SK-N-SH (cell line): ENCODE measurements around the gene SPRR1A.

Source experiments
- ELF1 ChIP-seq: IDR thresholded peaks from 2 replicates; pipeline ENCODE4 v1.4.0; 2012
- EP300 ChIP-seq, 2 experiments: IDR thresholded peaks; 2 replicates each; pipeline versions ENCODE4 v1.4.0 to v1.6.1; 2012; ENCODE audit warnings: borderline replicate concordance in 1 of 2, low read depth in 1 of 2, low read length in 1 of 2
- EZH2phosphoT487 ChIP-seq: fragments of 200-600 bp; sonication (generic); IDR thresholded peaks from 2 replicates; pipeline ENCODE4 v1.6.1; 2017; ENCODE audit warnings: low read depth, mixed run types, mild to moderate bottlenecking, antibody characterized with exemption, moderate library complexity, borderline replicate concordance
- GABPA ChIP-seq: IDR thresholded peaks from 2 replicates; pipeline ENCODE4 v1.4.0; 2012; ENCODE audit warnings: low read depth, mild to moderate bottlenecking
- MXI1 ChIP-seq: IDR thresholded peaks from 2 replicates; pipeline ENCODE4 v1.6.1; 2012; ENCODE audit warnings: mild to moderate bottlenecking, low read depth, low read length, improper control_type of control experiment
- POLR2AphosphoS5 ChIP-seq: IDR thresholded peaks from 2 replicates; pipeline ENCODE4 v1.6.1; 2012; ENCODE audit warnings: low read depth, low read length
- RCOR1 ChIP-seq: fragments of 150-350 bp; IDR thresholded peaks from 2 replicates; pipeline ENCODE4 v1.6.1; 2017; ENCODE audit warnings: antibody characterized with exemption, low read length
- SIN3A ChIP-seq: IDR thresholded peaks from 2 replicates; pipeline ENCODE4 v1.6.1; 2012; ENCODE audit warnings: low read depth, mild to moderate bottlenecking, low read length, moderate library complexity, borderline replicate concordance
- SMC3 ChIP-seq: IDR thresholded peaks from 2 replicates; pipeline ENCODE4 v1.6.1; 2012; ENCODE audit warnings: low read depth, low read length, improper control_type of control experiment
- YY1 ChIP-seq: IDR thresholded peaks from 2 replicates; pipeline ENCODE4 v1.4.0; 2012; ENCODE audit warnings: low read depth, mild to moderate bottlenecking
- TF ChIP-seq, protein P1 (sequence below): fragments of 200-600 bp; sonication (generic); IDR thresholded peaks from 2 replicates; pipeline ENCODE4 v1.6.1; 2017; ENCODE audit warnings: antibody characterized with exemption, mild to moderate bottlenecking, moderate library complexity
- TF ChIP-seq, protein P2 (sequence below): IDR thresholded peaks from 2 replicates; pipeline ENCODE4 v1.4.0; 2012; ENCODE audit warnings: low read depth

DNA sequence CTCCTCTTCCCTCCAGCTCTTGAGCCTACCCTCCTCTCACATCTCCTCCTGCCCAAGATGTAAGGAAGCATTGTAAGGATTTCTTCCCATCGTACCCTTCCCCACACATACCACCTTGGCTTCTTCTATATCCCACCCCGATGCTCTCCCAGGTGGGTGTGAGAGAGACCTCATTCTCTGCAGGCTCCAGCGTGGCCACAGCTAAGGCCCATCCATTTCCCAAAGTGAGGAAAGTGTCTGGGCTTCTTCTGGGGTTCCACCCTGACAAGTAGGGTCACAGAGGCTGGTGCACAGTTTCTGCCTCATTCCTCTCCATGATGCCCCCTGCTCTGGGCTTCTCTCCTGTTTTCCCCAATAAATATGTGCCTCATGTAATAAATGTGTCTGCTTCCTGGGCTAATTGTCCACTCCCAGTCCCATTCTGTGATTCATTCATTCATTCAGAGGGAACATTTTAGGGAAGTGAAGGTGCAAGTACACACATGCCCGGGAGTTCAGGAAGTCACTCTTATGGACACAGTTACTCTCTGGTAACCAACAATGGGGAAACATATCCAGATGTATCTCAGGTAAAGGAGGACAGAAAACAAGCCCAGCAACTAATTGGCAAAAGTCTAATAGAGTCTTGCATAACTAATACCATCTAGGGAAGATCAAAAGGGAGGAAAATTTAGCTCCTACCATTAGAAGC is 11.5 kb upstream of the SPRR1A start:
- TF ChIP-seq RCOR1 (no peak), EZH2phosphoT487 (no peak), POLR2AphosphoS5 (no peak), SMC3 (no peak), GABPA (no peak), YY1 (no peak), MXI1 (no peak), ELF1 (no peak), EP300 (IDR thresholded peaks at IDR 0.05; ENCODE audit: borderline replicate concordance in 1 of 2, low read depth in 1 of 2, low read length in 1 of 2) (no peak), SIN3A (no peak)
- TF ChIP-seq, protein P1, sequence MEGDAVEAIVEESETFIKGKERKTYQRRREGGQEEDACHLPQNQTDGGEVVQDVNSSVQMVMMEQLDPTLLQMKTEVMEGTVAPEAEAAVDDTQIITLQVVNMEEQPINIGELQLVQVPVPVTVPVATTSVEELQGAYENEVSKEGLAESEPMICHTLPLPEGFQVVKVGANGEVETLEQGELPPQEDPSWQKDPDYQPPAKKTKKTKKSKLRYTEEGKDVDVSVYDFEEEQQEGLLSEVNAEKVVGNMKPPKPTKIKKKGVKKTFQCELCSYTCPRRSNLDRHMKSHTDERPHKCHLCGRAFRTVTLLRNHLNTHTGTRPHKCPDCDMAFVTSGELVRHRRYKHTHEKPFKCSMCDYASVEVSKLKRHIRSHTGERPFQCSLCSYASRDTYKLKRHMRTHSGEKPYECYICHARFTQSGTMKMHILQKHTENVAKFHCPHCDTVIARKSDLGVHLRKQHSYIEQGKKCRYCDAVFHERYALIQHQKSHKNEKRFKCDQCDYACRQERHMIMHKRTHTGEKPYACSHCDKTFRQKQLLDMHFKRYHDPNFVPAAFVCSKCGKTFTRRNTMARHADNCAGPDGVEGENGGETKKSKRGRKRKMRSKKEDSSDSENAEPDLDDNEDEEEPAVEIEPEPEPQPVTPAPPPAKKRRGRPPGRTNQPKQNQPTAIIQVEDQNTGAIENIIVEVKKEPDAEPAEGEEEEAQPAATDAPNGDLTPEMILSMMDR, result no peak
- TF ChIP-seq, protein P2, sequence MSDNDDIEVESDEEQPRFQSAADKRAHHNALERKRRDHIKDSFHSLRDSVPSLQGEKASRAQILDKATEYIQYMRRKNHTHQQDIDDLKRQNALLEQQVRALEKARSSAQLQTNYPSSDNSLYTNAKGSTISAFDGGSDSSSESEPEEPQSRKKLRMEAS, result no peak
